GM21528 (cell line): ENCODE measurements around the gene STYK1.

Experiments
- ATAC-seq: cut with Tn5 transposase; IDR thresholded peaks from one replicate; pipeline ENCODE4 v1.9.1; 2021; ENCODE audit warnings: mild to moderate bottlenecking, moderate library complexity; ENCODE audit not compliant: unreplicated experiment, low FRiP score

STYK1 gene

GRCh38 chr12:10673659-10674384, at the start of gene STYK1:
Gene STYK1 (minus strand): TSS chr12:10674052. CDS start chr12:10634618, 39,434 bp downstream.
- ATAC-seq: peak; percentile 72

- ATAC-seq: peak; percentile 58
Observed at GRCh38 chr12:10722905-10723746, 49.3 kb upstream of the STYK1 start, which contains the start of gene YBX3. Gene YBX3 (minus strand): TSS chr12:10723323. CDS start chr12:10723111, 212 bp downstream.

GRCh38 chr12:10722502-10722904, 48.7 kb upstream of the STYK1 start:
- peak; percentile 54 for ATAC-seq

GRCh38 chr12:10721651-10722501, 48.0 kb upstream of the STYK1 start:
- ATAC-seq: peak; percentile 34

GRCh38 chr12:10720974-10721650, 47.3 kb upstream of the STYK1 start:
- no peak for ATAC-seq

GRCh38 chr12:10719482-10719881, 45.6 kb upstream of the STYK1 start:
- ATAC-seq: no peak

GRCh38 chr12:10718279-10718821, 44.5 kb upstream of the STYK1 start:
- ATAC-seq: no peak

GRCh38 chr12:10717410-10717809, 43.6 kb upstream of the STYK1 start:
- no peak for ATAC-seq

- no peak for ATAC-seq
Observed at GRCh38 chr12:10716704-10717315, 43.0 kb upstream of the STYK1 start.

- no peak for ATAC-seq
Observed at GRCh38 chr12:10716277-10716676, 42.4 kb upstream of the STYK1 start.

GRCh38 chr12:10715491-10715890, 41.6 kb upstream of the STYK1 start:
- no peak for ATAC-seq

GRCh38 chr12:10709808-10710207, 36.0 kb upstream of the STYK1 start:
- no peak for ATAC-seq

GRCh38 chr12:10708862-10709261, 35.0 kb upstream of the STYK1 start:
- ATAC-seq: no peak

GRCh38 chr12:10705655-10706054, 31.8 kb upstream of the STYK1 start:
- no peak for ATAC-seq

- ATAC-seq: no peak
Observed at GRCh38 chr12:10701843-10702242, 28.0 kb upstream of the STYK1 start.

GRCh38 chr12:10701131-10701681, 27.4 kb upstream of the STYK1 start:
- no peak for ATAC-seq

GRCh38 chr12:10700581-10700980, 26.7 kb upstream of the STYK1 start:
- no peak for ATAC-seq

GRCh38 chr12:10697862-10698261, 24.0 kb upstream of the STYK1 start:
- no peak for ATAC-seq

- ATAC-seq: no peak
Observed at GRCh38 chr12:10697156-10697555, 23.3 kb upstream of the STYK1 start.
